Loucy (cell line): ENCODE measurements around the gene IRX3.

ENCODE experiments used
- H2AFZ ChIP-seq: fragments of 200-600 bp; sonication (generic); 2 replicates; pipeline ENCODE4 v1.6.0; 2016; ENCODE audit warnings: antibody characterized with exemption, mild to moderate bottlenecking, low read length, moderate library complexity
- H3F3A ChIP-seq: fragments of 200-600 bp; 2 replicates; pipeline ENCODE4 v1.6.0; 2016; ENCODE audit warnings: antibody characterized with exemption, low read depth, mild to moderate bottlenecking
- H3K27me3 ChIP-seq: fragments of 200-600 bp; sonication (generic); 2 replicates; pipeline ENCODE4 v1.6.1; 2014; ENCODE audit warnings: low read length, mild to moderate bottlenecking; ENCODE audit not compliant: insufficient read depth, poor library complexity, severe bottlenecking
- H3K36me3 ChIP-seq: fragments of 200-600 bp; sonication (generic); 2 replicates; pipeline ENCODE4 v1.6.1; 2016; ENCODE audit warnings: low read length; ENCODE audit not compliant: insufficient read depth
- H3K4me1 ChIP-seq: fragments of 200-600 bp; sonication (generic); 2 replicates; pipeline ENCODE4 v1.5.1; 2014; ENCODE audit warnings: low read length, mild to moderate bottlenecking; ENCODE audit not compliant: insufficient read depth, poor library complexity, severe bottlenecking
- H3K4me2 ChIP-seq: fragments of 200-600 bp; sonication (generic); 2 replicates; pipeline ENCODE4 v1.6.0; 2014; ENCODE audit warnings: antibody characterized with exemption, low read length, low read depth, mild to moderate bottlenecking; ENCODE audit not compliant: poor library complexity, severe bottlenecking
- H3K4me3 ChIP-seq: fragments of 200-600 bp; sonication (generic); 2 replicates; pipeline ENCODE4 v1.5.1; 2014; ENCODE audit warnings: low read length, mild to moderate bottlenecking, mixed read lengths; ENCODE audit not compliant: poor library complexity, severe bottlenecking
- H3K79me2 ChIP-seq: fragments of 200-600 bp; sonication (generic); 2 replicates; pipeline ENCODE4 v1.6.1; 2014; ENCODE audit warnings: low read length; ENCODE audit not compliant: insufficient read depth
- H3K9ac ChIP-seq: fragments of 200-600 bp; sonication (generic); 2 replicates; pipeline ENCODE4 v1.6.0; 2014; ENCODE audit warnings: mild to moderate bottlenecking, low read depth, low read length, moderate library complexity; ENCODE audit not compliant: poor library complexity, severe bottlenecking
- H3K9me2 ChIP-seq: fragments of 200-600 bp; sonication (generic); replicated peaks from 2 replicates; pipeline ENCODE4 v1.6.1; 2016; ENCODE audit warnings: low read depth, low read length, mixed read lengths
- H3K9me3 ChIP-seq: fragments of 200-600 bp; sonication (generic); 2 replicates; pipeline ENCODE4 v1.6.1; 2014; ENCODE audit warnings: mild to moderate bottlenecking, antibody characterized with exemption, low read length, low read depth; ENCODE audit not compliant: insufficient read depth
- H4K20me1 ChIP-seq: fragments of 200-600 bp; sonication (generic); 2 replicates; pipeline ENCODE4 v1.6.0; 2014; ENCODE audit warnings: antibody characterized with exemption, low read length, mild to moderate bottlenecking; ENCODE audit not compliant: insufficient read depth, poor library complexity, severe bottlenecking
- CTCF ChIP-seq: fragments of 200-600 bp; sonication (generic); conservative IDR thresholded peaks from 2 replicates; pipeline ENCODE4 v1.5.1; 2014; ENCODE audit warnings: mild to moderate bottlenecking, antibody characterized with exemption, low read length
- EZH2phosphoT487 ChIP-seq: fragments of 200-600 bp; IDR thresholded peaks from 2 replicates; pipeline ENCODE4 v1.6.1; 2018; ENCODE audit warnings: antibody characterized with exemption, mild to moderate bottlenecking, moderate library complexity, borderline replicate concordance

The IRX3 gene

GRCh38 chr16:54277845-54278703 lies 8.5 kb downstream of the IRX3 start:
- Histone ChIP-seq H3K4me1 (peaks cover 42% of the 10 kb centered on the region), H3K79me2 (peaks cover 28% of the 10 kb centered on the region), H3K36me3 (peaks cover 5% of the 10 kb centered on the region; the same call in 1 of the 2 replicates), H3K9me2 (no peaks in the 10 kb centered on the region), H4K20me1 (peaks cover 10% of the 10 kb centered on the region), H3K9me3 (no peaks in the 10 kb centered on the region), H3K27me3 (peaks cover 6% of the 10 kb centered on the region), H3K9ac (peak overlapping the region; percentile 48), H3K4me2 (peak overlapping the region; percentile 70), H3F3A (no peaks in the 10 kb centered on the region), H2AFZ (peak overlapping the region; percentile 75), H3K4me3 (peak overlapping the region; percentile 34)
- no peak for TF ChIP-seq CTCF
- no peak for TF ChIP-seq EZH2phosphoT487

DNA sequence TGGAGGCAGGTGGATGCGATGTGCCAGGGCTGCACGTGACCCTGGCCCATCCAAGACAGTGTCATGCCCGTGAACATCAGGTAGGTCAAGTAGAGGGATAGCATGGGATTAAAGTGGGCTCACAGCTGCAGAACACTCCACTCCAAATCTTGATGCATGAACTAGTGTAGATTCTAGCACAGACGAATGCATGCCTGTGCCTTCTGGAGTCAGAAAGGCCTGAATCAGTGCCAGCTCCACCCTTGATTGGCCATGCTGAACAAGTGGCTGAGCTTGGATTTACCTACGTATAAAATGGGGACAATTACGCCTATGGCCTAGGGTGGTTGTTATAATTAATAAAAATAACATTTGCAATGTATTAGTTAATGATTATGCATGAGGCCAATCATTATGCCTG lies 10.6 kb downstream of the IRX3 start:
- Histone ChIP-seq H3K9me2 (no peaks in the 10 kb centered on the region), H2AFZ (no peak overlapping the region), H3K4me3 (no peak overlapping the region), H3K9ac (no peak overlapping the region), H3K36me3 (no peaks in the 10 kb centered on the region), H3K4me2 (no peak overlapping the region), H3K4me1 (peaks cover 25% of the 10 kb centered on the region), H3K79me2 (peaks cover 6% of the 10 kb centered on the region; the same call in 1 of the 2 replicates), H4K20me1 (no peaks in the 10 kb centered on the region), H3K27me3 (no peaks in the 10 kb centered on the region), H3F3A (no peaks in the 10 kb centered on the region), H3K9me3 (peaks cover 5% of the 10 kb centered on the region; the same call in 1 of the 2 replicates)
- TF ChIP-seq CTCF: no peak
- no peak for TF ChIP-seq EZH2phosphoT487

GRCh38 chr16:54273566-54273965 lies 13.0 kb downstream of the IRX3 start:
- Histone ChIP-seq H4K20me1 (no peaks in the 10 kb centered on the region), H3K4me1 (peaks cover 14% of the 10 kb centered on the region), H3K4me2 (no peak overlapping the region), H3K9me3 (peaks cover 5% of the 10 kb centered on the region; the same call in 1 of the 2 replicates), H3K36me3 (no peaks in the 10 kb centered on the region), H3K9ac (no peak overlapping the region), H2AFZ (no peak overlapping the region), H3K27me3 (no peaks in the 10 kb centered on the region), H3K79me2 (no peaks in the 10 kb centered on the region), H3F3A (no peaks in the 10 kb centered on the region), H3K9me2 (no peaks in the 10 kb centered on the region), H3K4me3 (no peak overlapping the region)
- no peak for TF ChIP-seq CTCF
- no peak for TF ChIP-seq EZH2phosphoT487
